Activated T-cell treated with anti-CD3 and anti-CD28 coated beads, Interleukin-2, amount 50 U/mL, for 24 hours (primary cell): Measurements from ENCODE around the gene NMNAT3.

Experiments
- DNase-seq: peaks from one replicate; pipeline ENCODE4 v3.0.0-alpha.2; 2020
- H3K27ac Mint-ChIP-seq: 2 replicates; pipeline ENCODE4 v1.8.0; 2020; ENCODE audit warnings: mild to moderate bottlenecking, mixed read lengths
- H3K27me3 Mint-ChIP-seq: 2 replicates; pipeline ENCODE4 v1.8.0; 2020; ENCODE audit warnings: mixed read lengths
- H3K36me3 Mint-ChIP-seq: 2 replicates; pipeline ENCODE4 v1.8.0; 2020; ENCODE audit warnings: low read depth, mixed read lengths
- H3K4me1 Mint-ChIP-seq: 2 replicates; pipeline ENCODE4 v1.8.0; 2020; ENCODE audit warnings: low read depth, mixed read lengths
- H3K4me3 Mint-ChIP-seq: 2 replicates; pipeline ENCODE4 v1.8.0; 2020; ENCODE audit warnings: mild to moderate bottlenecking, moderate library complexity, mixed read lengths
- H3K9me3 Mint-ChIP-seq: 2 replicates; pipeline ENCODE4 v1.8.0; 2020; ENCODE audit warnings: mixed read lengths

The NMNAT3 gene

DNA sequence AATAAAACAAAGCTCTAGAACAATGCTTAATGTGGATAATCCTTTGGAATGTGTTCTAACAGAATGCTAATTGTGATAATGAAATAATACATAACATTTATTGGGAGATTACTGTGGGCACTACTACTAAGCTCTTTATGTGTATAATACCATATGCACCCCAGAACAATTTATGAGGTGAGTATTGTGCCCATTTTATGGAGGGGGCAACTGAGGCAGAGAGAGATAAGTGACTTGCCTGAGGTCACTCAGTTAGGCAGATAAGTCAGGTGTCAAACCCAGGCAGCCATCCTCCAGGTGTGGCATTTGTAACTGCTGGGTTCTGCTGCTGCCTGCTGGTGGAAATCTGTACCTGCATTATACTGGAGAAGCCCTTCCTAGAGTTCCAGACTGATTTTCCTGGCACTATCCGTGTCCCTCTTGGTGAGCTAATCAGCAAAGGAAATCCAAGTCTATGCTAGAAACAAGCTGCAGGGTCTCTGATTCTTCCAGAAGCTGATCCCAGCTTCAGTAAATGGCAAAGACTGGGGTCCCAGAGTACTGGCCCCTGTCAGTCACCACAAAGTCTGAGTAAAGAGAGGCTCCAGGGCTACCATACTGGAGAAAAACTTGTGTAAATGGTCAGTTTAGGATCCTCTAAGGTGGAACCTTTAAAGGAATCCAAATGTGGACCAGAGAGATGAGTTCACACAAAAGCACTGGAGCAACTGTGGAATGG lies 115.7 kb downstream of the NMNAT3 start:
- Mint-ChIP-seq H3K4me1 (no peaks in the 10 kb centered on the region), H3K27me3 (no peaks in the 10 kb centered on the region), H3K9me3 (no peaks in the 10 kb centered on the region), H3K27ac (no peak overlapping the region), H3K36me3 (no peaks in the 10 kb centered on the region), H3K4me3 (no peak overlapping the region)
- DNase-seq, result no peak

- Mint-ChIP-seq H3K9me3 (no peaks in the 10 kb centered on the region), H3K36me3 (no peaks in the 10 kb centered on the region), H3K27ac (no peak overlapping the region), H3K4me1 (no peaks in the 10 kb centered on the region), H3K27me3 (no peaks in the 10 kb centered on the region), H3K4me3 (no peak overlapping the region)
- no peak for DNase-seq
Measured at GRCh38 chr3:139561255-139561817, 116.4 kb downstream of the NMNAT3 start.

GRCh38 chr3:139560411-139560810 lies 117.4 kb downstream of the NMNAT3 start:
- no peak for DNase-seq
- Mint-ChIP-seq H3K36me3 (no peaks in the 10 kb centered on the region), H3K9me3 (no peaks in the 10 kb centered on the region), H3K27ac (no peak overlapping the region), H3K27me3 (no peaks in the 10 kb centered on the region), H3K4me1 (no peaks in the 10 kb centered on the region), H3K4me3 (no peak overlapping the region)

- H3K9me3 Mint-ChIP-seq, result no peaks in the 10 kb centered on the region
- no peaks in the 10 kb centered on the region for H3K27me3 Mint-ChIP-seq
- no peaks in the 10 kb centered on the region for H3K36me3 Mint-ChIP-seq
- no peaks in the 10 kb centered on the region for H3K4me1 Mint-ChIP-seq
- no peak overlapping the region for H3K4me3 Mint-ChIP-seq
- DNase-seq, result no peak
- H3K27ac Mint-ChIP-seq, result no peak overlapping the region
Measured at GRCh38 chr3:139559541-139559940, 118.2 kb downstream of the NMNAT3 start.

DNA sequence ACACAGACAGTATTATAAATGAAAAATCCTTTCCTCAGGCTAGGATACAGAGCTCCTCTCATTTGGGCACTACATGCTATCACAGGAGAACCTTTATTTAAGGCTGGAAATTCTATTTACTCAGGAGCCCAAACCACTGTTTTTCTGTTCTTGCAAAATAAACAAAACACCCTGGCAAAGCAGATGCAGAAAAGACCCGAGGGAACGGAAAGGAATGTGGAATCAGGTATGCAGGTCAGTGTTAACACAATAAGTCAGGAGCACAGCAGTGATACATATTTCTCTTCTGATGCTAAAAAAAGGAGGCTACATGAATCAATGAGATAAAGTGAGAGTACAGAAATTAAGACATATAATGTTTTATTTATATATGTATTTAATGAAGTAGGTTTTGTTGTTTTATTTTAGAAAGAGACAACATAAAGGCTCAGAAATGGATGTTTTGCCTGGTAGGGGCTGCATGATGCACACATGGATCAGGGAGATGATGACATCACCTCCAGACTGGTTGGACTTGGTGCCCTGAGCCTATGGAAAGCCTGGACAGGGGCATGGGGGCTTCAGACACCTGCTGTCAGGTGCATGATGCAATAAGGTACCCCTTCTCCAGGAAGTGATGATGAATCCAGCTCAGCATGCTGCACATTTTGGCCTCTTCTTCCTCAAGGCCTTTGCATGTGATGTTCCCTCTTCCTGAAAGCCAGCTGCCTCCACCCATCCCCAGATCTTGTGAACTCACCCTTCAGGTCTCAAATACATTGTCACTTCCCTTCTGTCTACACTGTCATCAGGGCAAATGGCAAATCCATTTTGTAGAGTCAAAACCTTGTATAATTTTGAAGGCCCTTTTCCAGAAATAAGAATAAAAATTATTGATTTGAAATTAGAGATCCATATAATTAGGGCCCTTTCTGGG lies 119.2 kb downstream of the NMNAT3 start:
- DNase-seq, result no peak
- peaks cover 2% of the 10 kb centered on the region for H3K27me3 Mint-ChIP-seq
- no peak overlapping the region for H3K4me3 Mint-ChIP-seq
- no peak overlapping the region for H3K27ac Mint-ChIP-seq
- H3K9me3 Mint-ChIP-seq, result no peaks in the 10 kb centered on the region
- no peaks in the 10 kb centered on the region for H3K4me1 Mint-ChIP-seq
- H3K36me3 Mint-ChIP-seq, result no peaks in the 10 kb centered on the region

DNA sequence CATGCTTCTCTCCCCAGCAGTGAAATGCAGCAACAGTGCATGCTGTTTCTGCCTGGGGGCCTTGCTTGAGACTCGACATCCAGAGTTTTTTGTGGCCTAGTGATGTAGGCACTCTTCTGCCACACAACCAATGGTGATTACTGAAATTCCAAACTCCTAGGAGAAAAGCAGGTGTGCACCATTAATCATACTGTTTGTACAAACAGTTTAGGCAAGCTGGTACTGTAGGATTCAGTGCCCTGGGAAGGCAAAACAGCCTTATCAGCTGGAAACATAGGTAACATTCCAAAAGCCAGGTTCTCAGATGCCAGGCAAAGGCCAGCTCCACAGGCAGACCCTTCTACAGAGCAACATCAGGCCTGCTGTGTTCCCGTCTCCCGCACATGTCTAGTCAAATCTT lies 120.7 kb downstream of the NMNAT3 start:
- DNase-seq, result no peak
- H3K9me3 Mint-ChIP-seq, result no peaks in the 10 kb centered on the region
- no peak overlapping the region for H3K4me3 Mint-ChIP-seq
- H3K27ac Mint-ChIP-seq, result no peak overlapping the region
- H3K36me3 Mint-ChIP-seq, result no peaks in the 10 kb centered on the region
- peaks cover 6% of the 10 kb centered on the region for H3K27me3 Mint-ChIP-seq
- H3K4me1 Mint-ChIP-seq, result no peaks in the 10 kb centered on the region

DNA sequence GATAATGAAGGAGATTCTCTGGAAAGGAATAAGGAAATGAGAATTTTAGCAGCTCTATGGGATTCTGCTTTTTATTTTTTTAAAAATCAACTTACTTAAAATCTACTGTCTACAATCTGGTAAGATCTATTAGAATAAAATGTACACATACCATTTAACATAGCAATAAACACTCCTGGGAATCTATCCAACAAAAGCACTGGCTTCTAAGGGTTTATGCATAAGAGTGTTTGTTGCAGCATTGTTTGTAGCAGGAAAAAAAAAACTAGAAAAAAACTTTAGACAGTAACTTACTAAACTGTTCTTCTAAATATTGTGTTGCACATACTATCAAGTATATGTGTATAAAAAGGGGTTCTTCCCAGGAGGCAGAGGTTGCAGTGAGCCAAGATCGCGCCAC lies 122.5 kb downstream of the NMNAT3 start:
- Mint-ChIP-seq H3K9me3 (no peaks in the 10 kb centered on the region), H3K4me1 (no peaks in the 10 kb centered on the region), H3K27ac (no peak overlapping the region), H3K36me3 (no peaks in the 10 kb centered on the region), H3K27me3 (peaks cover 8% of the 10 kb centered on the region), H3K4me3 (no peak overlapping the region)
- no peak for DNase-seq

DNA sequence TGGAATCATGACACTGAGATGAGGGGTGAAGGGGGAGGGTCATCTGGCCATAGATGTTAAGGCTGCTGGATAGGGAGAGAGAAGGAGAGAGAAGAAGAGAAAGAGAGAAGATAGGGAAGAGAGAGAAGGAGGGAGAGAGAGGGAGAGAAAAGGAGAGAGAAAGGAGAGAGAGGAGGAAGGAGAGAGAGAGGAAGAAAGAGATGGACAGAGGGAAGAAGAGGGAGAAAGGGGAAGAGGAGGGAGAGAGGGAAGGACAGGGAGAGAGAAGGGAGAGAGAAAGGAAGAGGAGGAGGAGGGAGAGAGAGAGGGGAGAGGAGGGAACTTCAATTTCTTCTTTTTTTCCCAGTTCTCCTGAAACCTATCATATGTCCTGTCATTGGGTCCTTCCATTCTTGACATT lies 123.1 kb downstream of the NMNAT3 start:
- Mint-ChIP-seq H3K27ac (no peak overlapping the region), H3K9me3 (no peaks in the 10 kb centered on the region), H3K36me3 (no peaks in the 10 kb centered on the region), H3K27me3 (peaks cover 12% of the 10 kb centered on the region), H3K4me3 (no peak overlapping the region), H3K4me1 (no peaks in the 10 kb centered on the region)
- no peak for DNase-seq

GRCh38 chr3:139552632-139553365 lies 125.0 kb downstream of the NMNAT3 start:
- Mint-ChIP-seq H3K4me3 (no peak overlapping the region), H3K27ac (no peak overlapping the region), H3K9me3 (no peaks in the 10 kb centered on the region), H3K27me3 (peaks cover 16% of the 10 kb centered on the region), H3K4me1 (no peaks in the 10 kb centered on the region), H3K36me3 (no peaks in the 10 kb centered on the region)
- no peak for DNase-seq

DNA sequence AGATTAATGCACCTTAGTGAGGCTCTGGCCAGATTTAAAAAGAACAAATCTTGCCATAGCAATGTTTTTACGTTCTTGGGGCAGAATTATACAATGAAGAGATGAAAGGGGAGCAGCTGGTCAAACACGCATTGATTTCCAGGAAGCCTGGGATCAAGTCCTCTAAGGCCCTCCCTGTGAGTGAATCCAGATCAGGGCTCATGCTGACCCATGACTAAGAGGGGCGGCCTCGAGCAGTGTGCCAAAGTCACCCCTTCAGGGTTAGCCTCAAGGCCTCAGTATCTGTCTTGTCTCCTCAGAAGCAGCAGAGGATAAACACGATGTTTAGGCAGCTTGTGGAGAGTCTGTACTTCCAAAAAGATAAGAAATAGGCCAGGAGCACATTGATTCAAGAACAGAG lies 129.0 kb downstream of the NMNAT3 start:
- no peak for DNase-seq
- Mint-ChIP-seq H3K27me3 (peaks cover 16% of the 10 kb centered on the region), H3K36me3 (no peaks in the 10 kb centered on the region), H3K4me1 (no peaks in the 10 kb centered on the region), H3K9me3 (no peaks in the 10 kb centered on the region), H3K27ac (no peak overlapping the region), H3K4me3 (no peak overlapping the region)

GRCh38 chr3:139547666-139548065 lies 130.1 kb downstream of the NMNAT3 start:
- Mint-ChIP-seq H3K36me3 (no peaks in the 10 kb centered on the region), H3K27me3 (peaks cover 17% of the 10 kb centered on the region), H3K4me1 (no peaks in the 10 kb centered on the region), H3K9me3 (no peaks in the 10 kb centered on the region), H3K4me3 (no peak overlapping the region), H3K27ac (no peak overlapping the region)
- DNase-seq, result no peak

DNA sequence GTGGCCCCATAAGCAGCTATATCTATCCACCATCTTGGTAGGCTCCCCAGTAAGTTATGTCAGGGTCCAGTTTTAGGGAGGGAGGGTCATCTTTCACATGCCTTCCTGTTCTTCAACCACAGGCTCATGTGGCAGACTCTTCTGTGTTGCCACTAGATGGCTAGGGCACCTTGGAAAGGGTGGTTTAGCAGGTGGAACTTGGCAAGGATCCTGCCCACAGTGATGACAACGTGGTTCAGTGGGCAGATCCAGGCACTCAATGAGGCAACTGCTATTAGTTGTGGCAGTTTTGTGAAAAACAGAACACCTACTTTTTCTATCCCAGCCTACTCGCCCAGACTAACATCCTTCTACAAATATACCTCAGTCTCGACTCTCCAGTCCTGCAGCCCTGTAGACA lies 131.0 kb downstream of the NMNAT3 start:
- H3K4me1 Mint-ChIP-seq, result no peaks in the 10 kb centered on the region
- peaks cover 20% of the 10 kb centered on the region for H3K27me3 Mint-ChIP-seq
- H3K27ac Mint-ChIP-seq, result no peak overlapping the region
- no peak for DNase-seq
- H3K9me3 Mint-ChIP-seq, result no peaks in the 10 kb centered on the region
- no peak overlapping the region for H3K4me3 Mint-ChIP-seq
- no peaks in the 10 kb centered on the region for H3K36me3 Mint-ChIP-seq

DNA sequence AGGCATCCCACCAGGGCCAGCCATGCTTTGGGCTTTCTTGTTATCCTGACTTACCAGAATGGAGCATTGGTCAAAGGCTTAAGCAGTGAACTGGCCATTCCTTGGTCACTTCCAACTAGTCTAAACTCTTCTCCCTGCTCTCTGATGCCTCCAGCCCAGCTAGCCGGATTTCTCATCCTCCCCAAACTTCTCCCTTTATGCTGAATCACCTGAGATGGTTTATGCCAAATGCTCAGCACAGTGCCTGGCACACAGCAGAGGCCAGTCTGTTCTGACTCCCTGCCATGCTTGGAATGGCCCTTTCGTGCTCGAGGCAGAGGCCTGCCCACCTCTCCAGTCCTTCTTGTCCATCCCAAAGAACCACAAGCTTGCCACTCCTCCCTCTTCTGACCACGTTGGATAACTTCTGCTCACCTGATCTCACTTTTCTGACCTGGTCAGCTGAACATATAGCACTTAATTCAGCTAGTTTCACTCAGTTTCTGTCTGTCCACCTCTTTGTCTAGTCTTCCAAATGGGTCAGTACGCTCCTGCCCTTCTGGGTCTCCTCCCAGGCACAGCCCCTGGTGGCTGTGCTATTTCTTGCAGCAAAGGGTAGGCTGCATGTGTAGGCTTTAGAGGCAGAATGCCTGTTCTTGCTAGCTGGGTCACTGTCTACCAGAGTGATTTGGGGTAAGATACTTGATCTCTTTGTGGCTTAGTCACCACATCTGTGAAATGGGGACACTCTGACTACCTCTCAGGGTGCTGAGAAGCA lies 136.1 kb downstream of the NMNAT3 start:
- Mint-ChIP-seq H3K9me3 (no peaks in the 10 kb centered on the region), H3K4me3 (no peak overlapping the region), H3K36me3 (no peaks in the 10 kb centered on the region), H3K27ac (no peak overlapping the region), H3K4me1 (peaks cover 16% of the 10 kb centered on the region), H3K27me3 (peaks cover 60% of the 10 kb centered on the region)
- DNase-seq, result no peak
